ENCODE measurements around the gene OR9Q2.

Gene OR9Q2

DNA sequence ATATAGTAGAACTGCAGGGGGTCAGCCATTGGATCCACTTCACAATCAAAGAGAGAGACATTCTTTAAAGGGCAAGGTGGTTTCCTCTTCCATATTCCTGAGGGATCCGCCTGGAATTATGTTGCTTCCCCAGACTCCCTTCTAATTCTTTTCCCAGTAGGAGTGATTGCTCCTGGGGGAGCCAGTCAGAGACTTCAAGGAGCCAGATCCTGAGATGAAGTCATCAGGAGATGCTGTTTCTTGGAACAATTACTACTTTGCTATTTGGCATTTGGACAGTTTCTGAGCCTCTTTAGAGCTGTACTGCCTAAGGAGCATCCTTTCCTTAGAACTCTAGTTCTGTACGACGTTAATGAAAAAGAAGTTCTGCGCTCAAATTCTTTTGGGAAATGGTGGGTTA lies 1.9 kb upstream of the OR9Q2 start:
- no peak for TF ChIP-seq EZH2 (IDR thresholded peaks at IDR 0.05; ENCODE audit: borderline replicate concordance, low read length)
- TF ChIP-seq, protein P1, sequence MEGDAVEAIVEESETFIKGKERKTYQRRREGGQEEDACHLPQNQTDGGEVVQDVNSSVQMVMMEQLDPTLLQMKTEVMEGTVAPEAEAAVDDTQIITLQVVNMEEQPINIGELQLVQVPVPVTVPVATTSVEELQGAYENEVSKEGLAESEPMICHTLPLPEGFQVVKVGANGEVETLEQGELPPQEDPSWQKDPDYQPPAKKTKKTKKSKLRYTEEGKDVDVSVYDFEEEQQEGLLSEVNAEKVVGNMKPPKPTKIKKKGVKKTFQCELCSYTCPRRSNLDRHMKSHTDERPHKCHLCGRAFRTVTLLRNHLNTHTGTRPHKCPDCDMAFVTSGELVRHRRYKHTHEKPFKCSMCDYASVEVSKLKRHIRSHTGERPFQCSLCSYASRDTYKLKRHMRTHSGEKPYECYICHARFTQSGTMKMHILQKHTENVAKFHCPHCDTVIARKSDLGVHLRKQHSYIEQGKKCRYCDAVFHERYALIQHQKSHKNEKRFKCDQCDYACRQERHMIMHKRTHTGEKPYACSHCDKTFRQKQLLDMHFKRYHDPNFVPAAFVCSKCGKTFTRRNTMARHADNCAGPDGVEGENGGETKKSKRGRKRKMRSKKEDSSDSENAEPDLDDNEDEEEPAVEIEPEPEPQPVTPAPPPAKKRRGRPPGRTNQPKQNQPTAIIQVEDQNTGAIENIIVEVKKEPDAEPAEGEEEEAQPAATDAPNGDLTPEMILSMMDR (IDR thresholded peaks at IDR 0.05; ENCODE audit: low read length): no peak
- Histone ChIP-seq H3K9me3 (ENCODE audit: low read length) (no peaks in the 10 kb centered on the region), H3K36me3 (ENCODE audit: insufficient read depth, low read length) (no peaks in the 10 kb centered on the region), H3K4me2 (ENCODE audit: low read length) (no peak overlapping the region), H4K20me1 (ENCODE audit: insufficient read depth, low read length) (no peaks in the 10 kb centered on the region), H3K9me2 (ENCODE audit: low read depth, low read length) (no peaks in the 10 kb centered on the region), H3F3A (ENCODE audit: insufficient read depth, low read length) (no peaks in the 10 kb centered on the region), H3K4me3 (ENCODE audit: low read depth, low read length, poor library complexity, severe bottlenecking) (no peak overlapping the region), H3K4me1 (ENCODE audit: insufficient read depth, low read length, severe bottlenecking) (no peaks in the 10 kb centered on the region), H3K9ac (ENCODE audit: low read length) (no peak overlapping the region), H2AFZ (ENCODE audit: low read length) (no peak overlapping the region), H3K27me3 (ENCODE audit: insufficient read depth, low read length) (no peaks in the 10 kb centered on the region; the same call in 1 of the 2 replicates), H3K27ac (ENCODE audit: low read depth, low read length, poor library complexity, severe bottlenecking) (no peak overlapping the region), H3K79me2 (ENCODE audit: insufficient read depth, low read length) (no peaks in the 10 kb centered on the region)

- Histone ChIP-seq H3K4me2 (ENCODE audit: low read length) (no peak overlapping the region), H3K9ac (ENCODE audit: low read length) (no peak overlapping the region), H3K4me1 (ENCODE audit: insufficient read depth, low read length, severe bottlenecking) (no peaks in the 10 kb centered on the region), H2AFZ (ENCODE audit: low read length) (no peak overlapping the region), H3K27ac (ENCODE audit: low read depth, low read length, poor library complexity, severe bottlenecking) (no peak overlapping the region), H3K36me3 (ENCODE audit: insufficient read depth, low read length) (no peaks in the 10 kb centered on the region), H3F3A (ENCODE audit: insufficient read depth, low read length) (no peaks in the 10 kb centered on the region), H3K4me3 (ENCODE audit: low read depth, low read length, poor library complexity, severe bottlenecking) (no peak overlapping the region), H3K9me2 (ENCODE audit: low read depth, low read length) (no peaks in the 10 kb centered on the region), H3K79me2 (ENCODE audit: insufficient read depth, low read length) (no peaks in the 10 kb centered on the region), H4K20me1 (ENCODE audit: insufficient read depth, low read length) (no peaks in the 10 kb centered on the region), H3K27me3 (ENCODE audit: insufficient read depth, low read length) (no peaks in the 10 kb centered on the region; the same call in 1 of the 2 replicates), H3K9me3 (ENCODE audit: low read length) (no peaks in the 10 kb centered on the region)
- TF ChIP-seq, protein P1 (IDR thresholded peaks at IDR 0.05; ENCODE audit: low read length): no peak
- no peak for TF ChIP-seq EZH2 (IDR thresholded peaks at IDR 0.05; ENCODE audit: borderline replicate concordance, low read length)
These were observed 3.4 kb downstream of the OR9Q2 start for GRCh38 chr11:58192229-58192628.

GRCh38 chr11:58193391-58193790 lies 4.5 kb downstream of the OR9Q2 start:
- Histone ChIP-seq H3K36me3 (ENCODE audit: insufficient read depth, low read length) (no peaks in the 10 kb centered on the region), H3K4me2 (ENCODE audit: low read length) (no peak overlapping the region), H2AFZ (ENCODE audit: low read length) (no peak overlapping the region), H3K9ac (ENCODE audit: low read length) (no peak overlapping the region), H3K4me3 (ENCODE audit: low read depth, low read length, poor library complexity, severe bottlenecking) (no peak overlapping the region), H4K20me1 (ENCODE audit: insufficient read depth, low read length) (no peaks in the 10 kb centered on the region), H3K4me1 (ENCODE audit: insufficient read depth, low read length, severe bottlenecking) (no peaks in the 10 kb centered on the region), H3K79me2 (ENCODE audit: insufficient read depth, low read length) (no peaks in the 10 kb centered on the region), H3K27ac (ENCODE audit: low read depth, low read length, poor library complexity, severe bottlenecking) (no peak overlapping the region), H3F3A (ENCODE audit: insufficient read depth, low read length) (no peaks in the 10 kb centered on the region), H3K9me2 (ENCODE audit: low read depth, low read length) (no peaks in the 10 kb centered on the region), H3K9me3 (ENCODE audit: low read length) (0 out of 2 replicates have a peak, but pooled peaks cover 3% of the 10 kb centered on the region), H3K27me3 (ENCODE audit: insufficient read depth, low read length) (no peaks in the 10 kb centered on the region)
- TF ChIP-seq, protein P1 (IDR thresholded peaks at IDR 0.05; ENCODE audit: low read length): no peak
- no peak for TF ChIP-seq EZH2 (IDR thresholded peaks at IDR 0.05; ENCODE audit: borderline replicate concordance, low read length)
